ENCODE measurements around the gene MOB1A.
"Not testable (repeated sequence)": the region's sequence is repeated elsewhere in the genome, so short reads cannot be mapped to it uniquely, and the experiment has no call there.

Gene MOB1A

DNA sequence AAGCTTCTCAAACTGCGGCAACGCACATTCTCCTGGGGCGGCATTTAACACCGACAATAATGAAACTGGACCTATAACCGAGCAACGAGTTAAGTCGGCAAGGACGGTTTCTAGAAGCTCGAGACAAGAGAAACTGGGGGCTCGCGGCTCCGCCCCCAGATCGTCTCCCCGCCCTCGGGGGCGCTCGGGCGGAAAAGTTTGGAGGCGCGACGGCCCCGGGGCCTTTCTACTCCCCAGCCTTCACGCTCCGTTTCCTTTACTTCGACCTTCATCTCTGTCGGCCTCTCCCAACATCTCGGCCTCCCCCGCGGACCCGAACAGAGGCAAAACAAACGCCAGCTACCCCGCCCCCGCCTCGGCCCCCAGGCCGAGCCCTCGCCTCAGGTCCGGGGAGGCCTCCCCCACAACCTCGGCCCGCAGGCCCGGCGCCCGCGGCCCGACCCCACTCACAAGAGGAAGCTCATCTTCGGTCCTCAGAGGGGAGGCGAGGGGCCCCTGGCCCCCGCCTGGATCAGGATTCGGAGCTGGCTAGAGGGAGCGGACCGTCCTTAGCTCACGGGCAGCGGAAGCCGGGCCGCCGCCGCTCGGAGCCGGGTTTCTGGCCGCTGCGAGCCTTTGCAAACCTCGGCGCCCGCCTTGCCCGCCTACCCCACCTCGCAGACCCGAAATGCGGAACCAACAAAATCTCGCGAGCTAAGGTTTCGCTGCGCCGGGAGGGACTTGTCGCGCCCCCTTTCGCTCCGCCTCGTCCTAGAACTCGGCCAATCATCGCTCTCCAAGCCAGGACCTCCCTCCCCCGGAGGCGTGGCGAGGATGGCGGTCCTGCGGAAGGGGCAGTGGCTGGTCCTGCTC, at the start of gene MOB1A:
Gene MOB1A (minus strand): TSS at position 669 of the 852 bp plus-strand sequence. CDS start 205 bp downstream, at position 464.
- DNase-seq, result peak; percentile 100

DNA sequence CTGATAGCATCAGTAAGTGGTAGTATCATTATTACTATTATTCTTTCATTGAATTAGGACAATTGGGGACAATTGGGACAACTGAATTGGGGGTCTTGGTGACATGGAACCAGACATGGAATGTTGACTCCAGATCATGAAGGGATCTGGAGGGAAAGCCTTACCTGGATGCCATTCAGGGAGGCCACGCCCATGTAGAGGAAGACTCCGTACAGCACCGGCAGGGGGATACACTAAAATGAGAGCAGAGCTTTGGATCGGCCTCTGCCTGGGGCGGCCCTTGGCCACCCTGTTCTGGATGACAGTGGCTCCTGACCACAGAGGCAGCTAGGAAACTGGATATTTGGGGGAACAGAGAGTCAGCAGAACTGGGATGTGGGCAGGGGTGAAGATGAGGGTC, 49.0 kb upstream of the MOB1A start:
- DNase-seq, result no peak

DNA sequence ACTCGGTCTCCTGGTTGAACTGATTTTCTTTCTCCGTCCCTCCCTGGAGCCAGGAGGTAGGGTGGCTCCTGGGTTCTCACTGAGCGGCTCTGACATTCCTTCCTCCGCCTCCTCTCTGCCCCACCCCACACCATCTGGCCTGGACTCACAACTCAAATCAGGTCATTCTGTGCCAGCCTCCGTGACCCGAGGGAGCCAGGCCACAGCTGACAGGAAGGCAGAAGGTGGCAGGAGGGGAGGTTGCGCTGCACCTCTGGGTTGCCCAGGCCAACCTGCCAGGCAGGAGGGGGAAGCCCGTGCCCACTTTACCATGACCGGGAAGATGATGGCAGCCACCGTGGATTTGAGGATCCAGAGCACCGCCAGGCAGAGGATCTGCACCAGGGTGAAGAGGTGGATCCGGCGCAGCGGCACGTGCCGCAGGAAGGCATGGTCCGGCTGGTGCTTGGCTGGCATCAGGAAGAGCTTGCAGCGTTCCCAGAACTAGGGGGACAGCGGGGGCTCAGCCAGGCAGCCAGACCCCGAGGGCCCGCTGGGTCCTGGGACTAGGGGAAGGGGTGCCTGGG, 48.1 kb upstream of the MOB1A start:
- DNase-seq, result peak; percentile 75

DNA sequence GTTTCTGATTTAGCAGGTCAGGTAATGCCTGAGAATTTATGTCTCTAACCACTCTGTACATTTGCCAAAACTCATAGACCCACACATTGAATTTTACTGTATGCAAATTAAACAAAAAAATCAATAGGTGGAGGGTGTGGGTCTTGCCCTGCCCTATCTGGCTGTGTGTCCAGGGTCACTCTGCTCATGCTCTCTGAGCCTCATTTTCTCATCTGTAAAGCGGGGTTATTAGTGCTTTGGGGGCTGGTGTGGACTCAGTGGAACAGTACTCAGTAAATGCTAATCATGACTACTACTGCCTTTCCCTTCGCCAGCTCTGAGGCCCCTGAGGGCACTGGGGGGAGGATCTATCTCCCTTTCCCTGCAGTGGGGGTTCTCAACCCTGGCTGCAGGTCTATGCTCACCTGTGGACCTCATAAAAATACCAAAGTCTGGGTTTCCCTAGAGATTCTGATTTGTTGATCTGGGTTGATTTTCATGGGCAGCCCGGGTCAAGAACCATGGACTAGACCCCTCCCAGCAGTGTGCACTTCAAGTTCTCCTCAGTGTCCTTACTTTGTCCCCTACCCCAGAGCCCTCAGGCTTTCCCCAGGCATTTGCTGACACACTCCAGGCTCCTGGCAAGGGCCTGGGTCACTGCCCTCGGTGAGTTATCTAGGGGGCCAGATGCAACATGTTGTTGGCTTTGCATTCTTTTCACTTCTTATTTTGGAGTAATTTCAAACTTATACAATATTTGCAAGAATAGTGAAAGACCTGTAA, 47.2 kb upstream of the MOB1A start:
- no peak for DNase-seq

DNA sequence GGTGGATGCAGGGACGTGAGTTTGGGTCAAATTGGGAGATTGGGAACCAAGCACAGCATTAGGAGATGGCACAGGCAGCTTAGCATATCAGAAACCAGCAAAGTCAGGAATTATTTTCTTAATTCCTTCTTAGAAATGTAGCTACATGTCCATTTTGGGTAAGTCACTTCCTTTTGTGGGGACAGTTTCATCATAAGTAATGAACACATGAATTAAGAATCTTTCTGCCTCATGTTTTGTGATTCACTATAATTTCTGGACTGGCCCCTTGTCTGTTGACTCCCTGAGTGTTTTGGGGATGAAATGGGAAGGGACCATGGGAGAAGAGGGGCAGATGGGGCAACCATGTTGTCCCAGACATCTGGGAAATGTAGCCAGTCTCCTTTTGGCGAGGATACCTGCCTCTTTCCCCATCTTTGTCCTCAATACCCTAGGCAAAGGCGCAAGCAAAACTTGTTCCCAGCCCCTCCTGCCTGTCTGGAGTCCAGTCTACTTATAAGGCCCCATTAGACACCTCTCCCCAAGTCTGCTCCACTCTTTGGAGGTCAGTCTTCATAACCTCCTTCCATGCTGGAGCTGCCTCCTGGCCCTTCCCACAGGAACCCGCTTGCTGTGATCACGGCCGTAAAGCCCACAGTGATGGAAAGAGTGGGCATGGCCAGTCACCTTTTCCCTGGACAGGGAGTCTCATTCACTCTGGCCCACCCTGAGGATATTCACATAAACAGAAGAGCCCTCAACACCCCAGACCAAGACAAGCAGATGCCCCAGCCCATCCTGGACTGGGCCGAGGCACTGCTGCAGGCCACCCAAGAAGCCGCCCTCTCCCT, 45.5 kb upstream of the MOB1A start:
- no peak for DNase-seq

DNA sequence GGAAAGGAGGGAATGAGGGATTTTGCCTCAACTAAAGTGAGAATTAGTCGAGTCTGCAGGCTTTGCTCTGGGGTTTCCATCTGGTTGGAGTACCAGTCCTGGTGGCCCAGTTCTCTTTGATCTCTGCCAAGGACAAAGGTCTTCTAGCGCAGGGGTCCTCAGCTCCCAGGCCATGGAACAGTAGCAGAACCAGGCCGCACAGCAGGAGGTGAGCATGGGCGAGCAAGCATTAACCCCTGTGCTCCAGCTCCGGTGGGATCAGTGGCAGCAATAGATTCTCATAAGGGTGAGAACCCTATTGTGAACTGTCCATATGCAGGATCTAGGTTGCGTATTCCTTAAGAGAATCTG, 43.6 kb upstream of the MOB1A start:
- DNase-seq, result no peak

DNA sequence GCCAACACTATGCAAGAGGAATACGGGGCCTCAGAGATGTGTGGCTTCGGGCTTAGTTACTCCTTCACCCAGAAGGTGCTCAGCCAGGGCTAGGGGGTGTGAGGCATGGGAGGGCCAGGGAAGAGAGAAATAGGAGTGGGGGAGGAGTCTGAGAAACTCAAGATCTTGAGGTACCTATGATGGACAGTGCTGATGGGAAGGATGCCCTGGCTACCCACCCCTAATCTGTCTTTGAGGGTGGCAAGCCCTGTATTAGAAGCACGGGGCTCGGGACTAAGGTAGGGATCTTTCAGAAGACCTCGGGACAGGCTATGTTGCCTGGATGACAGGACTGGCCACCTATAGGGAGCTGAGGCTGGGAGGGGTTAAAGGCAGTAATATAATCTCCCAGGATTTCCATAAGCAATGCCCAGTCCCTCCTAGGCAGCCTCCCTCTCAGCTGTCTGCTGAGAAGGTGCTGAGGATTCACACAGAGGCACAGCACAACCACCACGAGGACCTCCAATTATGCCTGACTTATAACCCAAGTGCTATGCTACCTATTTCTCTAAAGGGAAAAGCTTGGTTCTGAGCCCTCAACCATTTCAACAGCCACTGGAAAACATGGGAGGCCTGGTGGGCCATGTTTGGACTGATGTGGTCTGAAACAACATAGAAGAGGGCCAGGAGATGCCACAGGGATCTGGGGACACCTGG, 43.1 kb upstream of the MOB1A start:
- peak; percentile 47 for DNase-seq

DNA sequence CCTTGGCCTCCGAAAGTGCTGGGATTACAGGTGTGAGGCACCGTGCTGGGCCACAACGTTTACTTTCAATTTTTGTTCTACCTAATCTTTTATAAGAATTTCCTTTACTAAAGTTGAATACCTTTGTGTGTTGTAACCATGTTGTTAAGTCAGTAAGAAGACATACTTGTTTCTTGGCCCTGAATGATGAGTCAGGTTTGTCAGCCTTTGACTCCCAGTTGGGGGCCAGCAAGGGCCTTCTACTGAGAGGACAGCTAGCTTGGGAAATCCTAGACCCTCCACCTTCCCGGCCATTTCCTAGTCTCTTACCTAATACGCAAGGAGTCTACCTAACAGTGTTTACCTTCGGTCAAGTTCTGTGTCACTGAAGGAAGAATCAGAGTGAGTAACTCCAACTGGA, 42.4 kb upstream of the MOB1A start:
- DNase-seq, result no peak

DNA sequence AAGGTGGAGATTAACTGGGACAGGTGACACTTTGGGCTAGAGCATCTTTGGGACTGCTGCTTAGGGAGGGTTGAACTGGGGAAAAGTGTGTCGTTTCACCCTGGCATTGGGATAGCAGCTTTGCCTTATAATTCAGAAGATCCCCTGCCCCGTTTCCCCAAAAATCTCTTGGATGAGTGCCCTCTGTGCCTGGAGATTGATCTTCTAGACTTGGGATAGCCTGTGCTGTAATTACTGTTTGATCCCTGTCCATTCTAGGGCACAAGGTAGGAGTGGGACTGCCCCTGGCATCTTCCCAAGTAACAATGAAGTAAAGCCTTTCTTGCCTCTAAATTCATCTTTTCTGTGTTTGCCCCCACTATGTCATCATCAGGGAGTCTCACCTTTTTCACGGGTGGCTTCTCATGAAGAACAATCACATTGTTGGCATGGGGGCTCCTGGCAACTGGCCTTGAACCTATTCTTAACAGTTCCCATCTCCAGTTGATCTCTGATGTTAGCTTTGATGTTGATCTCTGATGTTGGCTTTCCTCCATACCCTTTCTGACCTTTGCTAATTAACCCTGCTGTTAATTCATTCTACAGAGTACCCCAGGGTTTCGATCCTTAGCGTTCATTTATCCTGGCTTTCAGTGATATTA, 41.3 kb upstream of the MOB1A start:
- no peak for DNase-seq

DNA sequence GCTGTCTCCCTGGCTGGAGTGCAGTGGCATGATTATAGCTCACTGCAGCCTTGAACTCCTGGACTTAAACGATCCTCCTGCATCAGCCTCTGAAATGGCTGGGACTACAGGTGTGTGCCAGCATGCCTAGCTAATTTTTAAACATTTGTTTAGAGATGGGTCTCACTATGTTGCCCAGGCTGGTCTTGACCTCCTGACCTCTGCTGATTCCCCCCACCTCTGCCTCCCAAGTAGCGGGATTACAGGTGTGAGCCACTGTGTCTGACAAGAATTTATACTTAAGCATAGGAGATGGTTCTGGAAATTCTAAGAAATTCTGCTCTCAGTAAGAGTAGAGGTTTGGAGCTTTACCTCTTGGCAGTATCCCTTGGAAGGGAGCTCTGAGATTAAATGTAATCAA, 38.0 kb upstream of the MOB1A start:
- no peak for DNase-seq

DNA sequence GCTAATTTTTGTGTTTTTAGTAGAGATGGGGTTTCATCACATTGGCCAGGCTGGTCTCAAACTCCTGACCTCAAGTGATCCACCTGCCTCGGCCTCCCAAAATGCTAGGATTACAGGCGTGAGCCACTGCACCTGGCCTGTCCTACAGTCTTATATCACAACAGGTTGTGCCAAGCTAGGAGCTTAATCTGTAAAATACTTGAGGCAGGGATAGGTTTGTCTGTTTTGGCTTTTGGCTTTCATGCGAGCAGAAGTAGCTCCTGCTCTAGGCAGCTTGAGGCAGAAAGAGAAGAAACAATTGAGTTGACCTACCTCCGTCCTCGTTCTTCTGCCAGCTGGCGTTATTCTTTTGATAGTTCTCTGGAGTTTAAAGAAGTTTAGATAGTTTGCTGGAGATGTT, 37.1 kb upstream of the MOB1A start:
- not testable (repeated sequence) for DNase-seq

DNA sequence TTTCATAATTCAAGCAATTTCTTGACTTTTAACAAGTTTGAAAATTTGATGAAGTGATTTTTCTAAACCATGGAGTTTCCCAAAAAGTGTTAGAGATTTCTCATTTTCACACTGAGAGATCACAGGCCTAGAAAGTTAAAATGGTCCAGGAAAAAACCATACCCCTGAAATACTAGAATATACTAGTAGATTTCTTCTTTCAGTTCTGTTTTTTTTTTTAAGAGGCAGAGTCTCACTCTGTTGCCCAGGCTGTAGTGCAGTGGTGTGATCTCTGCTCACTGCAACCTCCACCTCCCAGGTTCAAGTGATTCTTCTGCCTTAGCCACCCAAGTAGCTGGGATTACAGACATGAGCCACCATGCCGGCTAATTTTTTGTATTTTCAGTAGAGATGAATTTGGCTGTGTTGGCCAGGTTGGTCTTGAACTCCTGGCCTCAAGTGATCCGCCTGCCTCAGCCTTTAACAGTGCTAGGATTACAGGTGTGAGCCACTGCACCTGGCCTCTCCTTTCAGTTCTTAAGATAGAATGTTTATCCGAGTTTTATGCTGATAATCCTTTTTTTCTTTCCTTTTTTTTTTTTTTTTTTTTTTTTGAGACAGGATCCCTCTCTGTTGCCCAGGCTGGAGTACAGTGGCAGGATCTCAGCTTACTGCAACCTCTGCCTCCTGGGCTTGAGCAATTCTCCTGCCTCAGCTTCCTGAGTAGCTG, 34.2 kb upstream of the MOB1A start:
- DNase-seq, result no peak

DNA sequence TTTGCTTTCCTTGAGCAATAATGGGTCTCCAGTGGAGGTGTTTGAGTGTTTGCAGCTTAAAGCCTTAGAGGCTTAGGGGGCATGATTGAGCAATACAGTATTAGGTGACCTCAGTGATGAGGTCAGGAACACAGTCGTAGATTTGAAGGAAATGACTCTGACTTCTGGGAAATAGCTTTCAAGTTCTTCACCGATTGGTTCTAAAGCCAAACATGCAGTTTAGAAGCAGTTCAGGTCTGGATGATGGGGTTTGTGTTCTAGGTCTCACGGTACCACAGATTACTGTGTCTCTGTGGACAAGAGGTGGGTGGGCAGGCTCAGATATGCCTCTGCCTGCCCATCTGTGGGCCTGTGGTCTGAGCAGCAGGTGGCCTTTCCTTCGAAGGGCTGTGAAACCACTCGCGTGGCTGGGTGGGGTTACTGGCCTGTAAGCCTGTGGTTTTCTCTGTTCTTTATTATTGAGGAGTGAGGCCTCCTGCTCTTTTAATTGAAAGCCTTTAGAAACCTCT, 27.6 kb upstream of the MOB1A start:
- peak; percentile 45 for DNase-seq

DNA sequence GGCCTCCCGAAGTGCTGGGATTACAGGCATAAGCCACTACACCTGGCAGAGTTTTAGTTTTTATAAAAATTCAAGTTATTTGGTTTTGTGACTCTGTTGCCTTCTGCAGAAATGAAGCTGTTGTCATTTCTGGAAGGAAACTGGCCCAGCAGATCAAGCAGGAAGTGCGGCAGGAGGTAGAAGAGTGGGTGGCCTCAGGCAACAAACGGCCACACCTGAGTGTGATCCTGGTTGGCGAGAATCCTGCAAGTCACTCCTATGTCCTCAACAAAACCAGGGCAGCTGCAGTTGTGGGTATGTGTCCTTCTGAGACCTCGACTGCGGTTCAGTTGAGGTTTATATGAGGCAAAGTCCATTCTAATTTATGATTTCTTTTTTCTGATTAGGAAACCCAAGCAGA, 26.9 kb upstream of the MOB1A start:
- no peak for DNase-seq

DNA sequence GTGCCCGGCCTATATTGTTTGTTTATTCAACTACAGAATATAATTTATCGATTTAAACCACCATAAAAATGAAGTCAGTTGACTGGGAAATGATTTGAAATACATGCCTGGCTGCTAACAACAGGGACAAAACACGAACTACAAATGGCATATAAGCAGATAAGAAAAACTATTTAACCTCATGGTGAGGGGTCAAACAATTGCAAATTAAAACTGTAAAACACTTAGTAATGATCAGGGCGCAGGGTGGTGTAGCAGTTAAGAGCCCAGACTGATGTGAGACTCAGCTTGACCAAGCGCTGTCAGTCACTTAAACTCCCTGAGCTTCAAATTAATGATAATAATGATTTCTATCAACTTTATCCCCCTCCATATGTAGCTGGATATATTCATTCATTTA, 26.4 kb upstream of the MOB1A start:
- DNase-seq, result no peak

DNA sequence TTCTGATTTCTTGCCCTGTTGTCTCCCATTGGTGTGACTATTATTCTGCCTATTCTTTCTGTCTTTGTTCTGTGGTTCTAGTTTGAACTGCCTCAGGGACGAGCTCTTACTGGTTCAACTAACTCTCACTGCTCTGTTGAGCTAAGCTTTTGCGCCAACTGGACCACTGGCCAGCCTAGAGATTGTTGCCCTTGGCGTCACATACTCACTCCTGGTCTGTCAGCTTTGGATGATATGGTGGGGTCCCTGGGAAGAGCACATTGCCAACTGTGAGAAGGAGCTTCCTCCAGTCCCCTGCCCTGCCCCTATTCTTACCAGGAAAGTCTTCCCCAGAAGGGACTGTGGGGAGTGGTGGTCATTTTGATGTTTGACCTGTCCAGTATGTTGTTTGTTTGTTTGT, 25.8 kb upstream of the MOB1A start:
- DNase-seq, result no peak

DNA sequence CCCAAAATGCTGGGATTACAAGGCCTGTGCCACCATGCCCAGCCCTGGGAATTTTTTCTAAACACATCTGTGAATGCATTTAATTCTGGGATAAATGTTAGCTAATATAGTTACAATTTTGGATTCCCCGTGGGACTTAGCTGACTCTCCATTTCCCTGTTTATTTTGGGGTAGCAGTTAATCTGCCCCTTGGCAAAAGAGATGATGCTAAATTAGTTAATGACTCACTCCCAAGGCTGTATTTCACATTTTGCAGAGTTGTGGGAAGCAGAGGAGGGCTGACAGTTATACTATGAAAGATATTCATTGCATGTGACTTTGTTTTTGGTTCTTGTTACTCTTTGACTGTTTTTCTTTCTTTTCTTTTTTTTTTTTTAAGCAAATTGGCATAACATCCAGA, 22.9 kb upstream of the MOB1A start:
- DNase-seq, result no peak

DNA sequence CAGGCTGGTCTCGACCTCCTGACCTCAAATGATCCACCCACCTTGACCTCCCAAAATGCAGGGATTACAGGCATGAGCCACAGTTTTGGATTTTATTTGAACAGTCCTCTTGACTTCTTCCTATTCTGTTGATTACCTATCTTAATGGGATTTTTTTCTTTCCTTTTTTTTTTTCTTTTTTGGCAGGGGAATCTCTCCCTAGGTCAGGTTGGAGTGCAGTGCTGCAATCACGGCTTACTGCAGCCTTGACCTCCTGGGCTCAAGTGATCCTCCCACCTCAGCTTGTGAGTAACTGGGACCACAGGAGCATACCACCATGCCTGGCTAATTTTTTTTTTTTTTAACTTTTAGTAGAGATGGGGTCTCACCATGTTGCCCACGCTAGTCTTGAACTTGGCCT, 22.5 kb upstream of the MOB1A start:
- DNase-seq, result no peak

DNA sequence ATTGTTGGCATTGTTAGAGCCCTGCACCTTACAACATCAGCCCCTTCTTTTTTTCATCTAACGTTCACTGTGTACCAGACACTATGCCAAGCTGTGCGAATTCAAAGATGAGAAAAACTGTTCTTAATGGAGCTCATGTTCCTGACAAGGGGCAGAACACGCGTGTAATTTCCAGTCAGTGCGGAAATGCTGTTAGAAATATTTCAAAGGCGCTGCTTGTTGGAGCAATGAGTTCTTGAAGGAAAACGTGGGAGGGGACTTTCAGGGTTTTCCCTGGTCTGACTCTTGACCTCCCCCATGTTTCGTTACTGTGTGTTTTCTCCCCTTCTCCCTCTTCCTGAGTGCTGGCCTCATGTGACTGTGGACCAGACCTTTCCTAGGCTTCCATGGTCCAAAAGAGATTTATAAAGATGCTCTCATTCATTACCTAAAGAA, 21.2 kb upstream of the MOB1A start:
- no peak for DNase-seq

DNA sequence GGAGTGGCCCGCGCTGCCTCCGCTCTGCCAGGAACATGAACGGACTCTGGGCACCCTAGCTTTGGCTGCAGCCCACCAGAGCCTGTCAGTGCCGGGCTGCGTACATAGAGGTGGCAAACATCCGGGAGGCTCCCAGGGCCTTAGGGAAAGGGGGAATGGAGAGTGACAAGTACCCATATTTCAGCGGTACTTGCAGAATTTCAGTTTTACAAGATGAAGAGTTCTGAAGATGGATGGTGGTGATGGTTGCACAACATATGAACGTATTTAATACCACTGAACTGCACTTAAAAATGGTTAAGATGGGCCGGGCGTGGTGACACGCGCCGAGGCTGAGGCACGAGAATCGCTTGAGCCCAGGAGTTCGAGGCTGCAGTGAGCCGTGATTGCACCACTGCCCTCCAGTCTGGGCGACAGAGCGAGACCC, 20.6 kb upstream of the MOB1A start:
- no peak for DNase-seq
